Suppressor macrophage treated with lipopolysaccharide for 1 hour (primary cell): ENCODE results near the gene LRRC14B.
"Not testable (repeated sequence)": the region's sequence is repeated elsewhere in the genome, so short reads cannot be mapped to it uniquely, and the experiment has no call there.

Experiments
- DNase-seq, 3 donors: peaks; one replicate each; pipeline ENCODE4 v3.0.0-alpha.2; 2020 to 2022

LRRC14B gene

DNA sequence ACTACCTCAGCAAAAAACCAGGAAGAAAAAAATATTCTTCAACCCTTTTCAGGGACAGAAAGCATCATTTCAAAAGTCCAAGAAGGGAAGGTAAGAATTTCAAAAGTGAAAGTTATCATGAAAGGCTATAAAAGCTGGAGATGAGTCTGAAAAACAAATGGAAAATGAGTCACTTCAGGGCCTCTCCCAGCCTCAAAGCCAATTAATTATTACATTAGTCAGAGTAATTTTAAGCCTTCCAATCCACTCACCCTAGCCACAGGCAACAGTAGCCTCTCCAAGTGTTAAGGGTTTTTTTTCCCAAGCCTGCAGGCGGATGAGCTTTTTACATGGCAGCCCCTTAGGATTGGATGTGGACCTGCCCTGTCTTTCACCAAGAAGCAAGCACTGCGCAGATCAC, 24.0 kb downstream of the LRRC14B start:
- peak in 1 of 3 donors; percentile 7 for DNase-seq

DNA sequence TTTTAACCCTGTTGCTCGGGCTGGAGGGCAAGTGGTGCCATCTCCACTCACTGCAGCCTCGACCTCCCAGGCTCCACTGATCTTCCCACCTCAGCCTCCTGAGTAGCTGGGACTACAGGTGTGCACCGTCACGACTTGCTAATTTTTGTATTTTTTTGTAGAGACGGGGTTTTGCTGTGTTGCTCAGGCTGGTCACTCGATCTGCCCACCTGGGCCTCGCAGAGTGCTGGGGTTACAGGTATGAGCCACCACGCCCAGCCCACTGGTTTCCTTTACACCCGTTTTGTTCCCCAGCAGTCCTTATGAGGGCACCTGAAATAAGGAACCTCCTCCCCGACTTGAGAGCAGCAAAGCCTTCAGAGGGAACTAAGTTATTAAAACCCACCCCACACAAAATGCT, 24.8 kb downstream of the LRRC14B start:
- DNase-seq, result not testable (repeated sequence)

DNA sequence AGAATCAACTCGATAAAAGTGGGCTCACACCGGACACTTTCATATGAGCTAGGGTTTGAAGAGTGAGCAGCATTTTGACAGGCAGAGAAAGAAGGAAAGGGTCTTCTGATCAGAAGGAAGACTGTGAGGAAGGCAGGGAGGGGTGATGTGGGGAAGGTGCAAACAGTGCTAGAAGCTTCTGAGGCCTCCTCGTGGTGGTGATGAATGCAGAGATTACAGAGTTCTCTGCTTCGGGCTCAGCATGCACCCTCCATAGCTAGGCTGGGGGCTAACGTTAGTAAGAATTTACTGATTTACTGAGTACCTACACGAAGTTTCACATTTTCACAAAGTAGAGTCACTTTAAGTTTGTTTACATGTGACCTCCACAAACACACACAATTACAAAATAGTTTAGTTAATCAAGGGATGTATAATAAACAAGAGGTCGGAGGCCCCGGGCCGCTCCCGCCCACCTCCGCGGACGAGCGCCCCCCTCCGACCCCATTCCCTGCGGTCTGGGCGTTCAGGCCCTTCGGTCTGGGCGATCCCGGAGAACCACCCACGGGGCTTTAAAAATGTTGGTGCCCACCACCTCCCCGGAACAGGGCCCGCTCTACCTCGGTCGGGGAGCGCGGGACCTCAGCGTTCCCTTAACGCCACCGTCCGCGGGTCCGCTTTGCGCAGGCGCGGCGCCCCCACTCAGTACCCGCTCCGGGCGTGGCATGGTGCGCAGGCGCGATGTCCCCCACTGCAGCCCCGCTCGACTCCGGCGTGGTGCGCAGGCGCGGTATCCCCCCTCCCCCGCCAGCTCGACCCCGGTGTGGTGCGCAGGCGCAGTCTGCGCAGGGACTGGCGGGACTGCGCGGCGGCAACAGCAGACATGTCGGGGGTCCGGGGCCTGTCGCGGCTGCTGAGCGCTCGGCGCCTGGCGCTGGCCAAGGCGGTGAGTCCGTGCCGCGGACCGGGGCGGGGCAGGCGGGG, 26.5 kb downstream of the LRRC14B start, which contains the start of the genes CCDC127 and SDHA:
Gene CCDC127 (minus strand): TSS at position 660 of the 963 bp plus-strand sequence. CDS start 1,304 bp downstream, outside the sequence.
Gene SDHA (plus strand): TSS at position 827 of the 963 bp plus-strand sequence. CDS start 36 bp downstream, at position 863.
- peak; percentile 97 to 100 (median 99) for DNase-seq

DNA sequence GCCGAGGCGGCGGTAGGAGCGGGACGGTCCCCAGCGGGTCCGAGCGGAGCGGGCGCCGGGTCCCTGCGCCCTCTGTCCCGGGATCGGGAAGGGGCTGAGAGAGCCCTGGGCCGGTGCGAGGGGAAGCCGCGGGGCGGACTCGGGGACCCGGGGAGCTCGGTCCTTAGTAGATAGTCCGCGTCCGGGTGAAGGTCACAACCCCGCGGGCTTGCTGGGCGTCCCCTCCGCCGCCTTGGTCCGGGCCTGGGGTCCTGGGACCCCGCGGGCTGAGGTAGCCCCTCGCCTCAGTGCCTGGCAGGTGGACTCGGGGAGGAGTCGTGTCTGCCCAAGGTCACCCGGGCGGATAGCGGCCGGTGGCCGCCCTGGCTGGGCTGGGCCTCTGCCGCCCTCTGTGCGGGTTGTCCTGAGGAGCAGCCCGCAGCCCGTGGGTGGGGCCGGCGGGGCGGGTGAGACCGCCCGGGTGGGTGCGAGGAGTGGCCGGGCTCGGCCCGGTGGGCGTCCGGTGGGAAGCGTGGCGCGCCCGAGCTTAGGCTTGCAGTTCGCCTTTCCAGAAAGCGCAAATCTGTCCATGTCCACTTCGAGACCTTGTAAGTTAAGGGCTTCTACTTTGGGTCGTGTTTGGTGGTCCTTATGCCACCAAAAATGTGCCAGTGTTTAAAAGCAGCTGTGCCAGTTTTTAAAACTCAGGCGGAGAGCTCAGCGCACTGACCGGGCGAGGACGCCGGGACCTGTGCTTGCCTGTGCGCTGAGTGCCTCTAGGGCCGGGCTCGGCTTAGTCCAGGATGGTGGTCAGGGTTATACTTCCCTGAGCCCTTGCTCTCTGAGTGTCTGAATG, 27.4 kb downstream of the LRRC14B start:
- DNase-seq, result peak; percentile 53 to 69 (median 55)

DNA sequence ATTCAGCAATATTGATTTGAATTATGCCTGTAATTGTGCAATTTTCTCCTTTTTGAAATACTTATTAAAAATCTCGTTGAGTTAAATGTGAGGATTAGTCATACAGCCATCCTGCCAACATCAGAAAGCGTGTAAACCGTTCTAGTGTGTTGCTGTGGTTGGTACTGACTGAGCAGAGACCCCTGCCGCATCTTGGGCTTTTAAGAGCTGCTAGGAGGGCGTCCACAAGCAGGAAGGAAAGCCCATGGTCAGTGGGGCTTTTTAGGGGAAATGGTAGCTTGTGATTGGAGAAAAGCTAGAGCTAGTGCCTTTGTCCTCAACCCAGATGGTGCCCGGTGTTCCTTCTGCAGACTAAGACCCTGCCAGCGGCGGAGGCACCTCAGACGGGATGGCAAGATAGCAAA, 28.2 kb downstream of the LRRC14B start:
- peak; percentile 48 to 57 (median 51) for DNase-seq

DNA sequence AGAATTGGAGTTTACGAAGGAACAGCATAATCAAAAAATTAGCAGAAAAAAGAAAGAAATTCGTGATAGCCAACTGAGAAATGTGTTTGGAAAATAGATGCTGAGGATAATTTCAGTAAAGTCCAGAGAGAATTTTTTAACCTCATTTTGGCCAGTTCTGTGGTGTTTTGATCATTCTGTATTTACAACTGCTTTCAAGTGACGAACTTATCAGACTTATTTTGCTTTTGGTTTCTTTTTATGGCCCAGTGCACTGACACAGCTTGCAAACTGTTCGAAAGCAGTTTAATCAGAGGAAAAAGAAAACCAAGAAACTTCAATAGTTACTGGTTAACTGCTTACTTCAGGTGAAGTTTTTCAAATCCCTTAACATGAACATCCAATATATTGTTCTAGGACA, 28.7 kb downstream of the LRRC14B start:
- peak; percentile 14 to 45 (median 24) for DNase-seq

DNA sequence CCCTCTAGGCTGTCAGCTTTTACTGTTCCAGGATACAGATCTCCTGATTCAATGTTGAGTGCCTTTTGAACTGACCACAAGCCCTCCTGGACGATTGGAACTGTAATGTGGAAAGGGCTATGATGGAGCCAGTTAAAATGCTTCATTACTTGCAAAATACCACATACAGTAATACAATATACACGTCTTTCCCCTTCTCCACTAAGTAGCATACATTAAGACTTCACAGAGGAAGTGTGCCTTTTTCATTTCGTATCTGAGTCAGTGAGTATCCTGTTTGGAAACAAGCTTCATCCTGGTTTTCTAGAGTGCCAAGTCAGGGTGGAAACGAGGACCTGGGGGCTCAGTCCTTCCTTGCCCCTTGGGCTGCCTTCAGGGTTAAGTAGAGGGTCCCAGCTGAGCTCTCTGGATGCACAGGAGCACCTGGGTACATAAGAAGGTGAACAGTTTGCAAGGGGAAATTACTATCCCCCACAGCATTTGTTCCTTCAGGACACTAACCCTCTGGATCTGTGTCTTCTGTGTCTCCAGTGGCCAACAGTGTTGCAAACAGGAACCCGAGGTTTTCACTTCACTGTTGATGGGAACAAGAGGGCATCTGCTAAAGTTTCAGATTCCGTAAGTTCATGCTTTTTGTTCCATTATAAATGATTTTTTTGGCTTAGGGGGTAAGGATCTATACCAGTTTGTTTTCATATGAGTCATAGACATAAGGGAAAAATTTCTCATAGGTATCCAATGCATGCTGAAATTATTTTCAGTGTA, 31.8 kb downstream of the LRRC14B start:
- DNase-seq, result peak; percentile 22 to 56 (median 35)

DNA sequence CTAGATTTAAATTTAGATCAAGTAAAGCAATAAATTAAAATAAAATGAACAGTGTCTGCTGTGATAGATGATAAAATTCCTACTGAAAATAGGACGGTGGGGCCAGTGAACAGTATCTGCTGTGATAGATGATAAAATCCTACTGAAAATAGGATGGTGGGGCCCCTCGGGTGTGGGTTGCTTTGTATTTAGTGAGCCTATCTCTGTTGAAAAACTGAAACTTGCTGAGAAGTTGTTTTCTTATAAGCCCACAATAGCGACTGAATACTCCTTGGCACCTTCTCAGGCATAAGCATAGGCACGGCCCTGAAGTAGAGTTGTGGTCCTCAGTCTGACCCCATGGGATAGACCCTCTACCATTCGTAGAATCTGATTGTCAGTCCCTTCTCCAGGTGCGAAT, 32.5 kb downstream of the LRRC14B start:
- no peak for DNase-seq

DNA sequence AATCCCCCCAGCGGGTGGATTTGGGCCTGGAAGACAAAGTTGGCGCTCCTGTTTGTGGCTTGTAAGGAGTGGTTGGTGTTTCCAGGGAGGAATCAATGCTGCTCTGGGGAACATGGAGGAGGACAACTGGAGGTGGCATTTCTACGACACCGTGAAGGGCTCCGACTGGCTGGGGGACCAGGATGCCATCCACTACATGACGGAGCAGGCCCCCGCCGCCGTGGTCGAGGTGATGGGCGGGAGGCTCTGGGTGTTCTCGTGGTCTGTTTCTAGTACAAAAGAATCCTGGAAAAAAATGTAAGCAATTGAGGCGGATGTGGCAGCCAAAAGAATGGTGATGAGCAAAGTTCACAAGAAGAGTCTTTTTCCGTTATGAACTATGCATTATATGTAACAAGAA, 34.0 kb downstream of the LRRC14B start:
- no peak for DNase-seq

DNA sequence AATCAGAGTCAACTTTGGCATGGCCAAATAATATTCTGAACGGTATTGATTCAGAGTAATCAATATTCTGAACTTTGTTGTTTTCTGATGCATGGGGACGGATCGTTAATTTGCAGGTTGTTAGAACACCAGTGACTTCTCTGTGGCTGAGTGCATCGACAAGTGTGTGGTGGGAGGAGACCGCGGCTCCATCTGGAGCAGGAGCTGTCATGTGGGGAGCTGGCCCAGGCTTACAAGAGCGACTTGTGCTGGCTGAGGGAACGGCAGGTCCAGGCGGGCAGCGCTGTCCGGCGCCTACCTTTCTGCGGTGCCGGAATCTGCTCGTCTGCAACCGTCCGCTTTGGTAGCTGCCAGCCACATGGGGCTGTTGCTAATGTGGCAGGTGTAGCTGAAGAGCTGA, 36.1 kb downstream of the LRRC14B start:
- not testable (repeated sequence) for DNase-seq

DNA sequence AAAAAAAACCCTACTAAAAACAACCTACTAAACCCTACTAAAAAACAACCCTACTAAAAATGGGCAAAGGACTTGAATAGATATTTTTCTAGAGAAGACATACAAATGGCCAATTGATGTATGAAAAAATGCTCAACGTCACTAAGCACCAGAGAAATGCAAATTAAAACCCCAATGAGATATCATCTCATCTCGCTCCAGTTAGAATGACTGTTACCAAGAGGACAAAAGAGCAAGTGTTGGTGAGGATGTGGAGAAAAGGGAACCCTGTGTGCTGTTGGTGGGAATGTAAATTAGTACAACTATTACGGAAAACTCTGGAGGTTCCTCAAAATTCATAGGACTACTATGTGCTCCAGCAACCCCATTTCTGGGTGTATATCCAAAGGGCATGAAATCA, 37.6 kb downstream of the LRRC14B start:
- no peak for DNase-seq

DNA sequence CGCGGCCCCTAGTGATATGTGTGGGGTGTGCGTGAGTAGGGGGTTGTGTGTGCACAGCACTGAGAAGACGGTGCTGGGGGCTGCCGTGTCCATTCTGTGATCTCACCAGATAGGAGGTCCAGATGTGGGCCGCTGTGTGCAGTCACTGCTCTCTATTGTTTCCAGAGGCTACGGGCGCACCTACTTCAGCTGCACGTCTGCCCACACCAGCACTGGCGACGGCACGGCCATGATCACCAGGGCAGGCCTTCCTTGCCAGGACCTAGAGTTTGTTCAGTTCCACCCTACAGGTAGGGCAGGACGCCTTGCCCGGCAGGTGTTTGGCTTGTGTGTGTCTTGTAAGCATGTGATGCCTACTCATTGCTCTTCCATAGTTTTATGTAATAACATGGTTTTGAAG, 39.4 kb downstream of the LRRC14B start:
- no peak for DNase-seq

DNA sequence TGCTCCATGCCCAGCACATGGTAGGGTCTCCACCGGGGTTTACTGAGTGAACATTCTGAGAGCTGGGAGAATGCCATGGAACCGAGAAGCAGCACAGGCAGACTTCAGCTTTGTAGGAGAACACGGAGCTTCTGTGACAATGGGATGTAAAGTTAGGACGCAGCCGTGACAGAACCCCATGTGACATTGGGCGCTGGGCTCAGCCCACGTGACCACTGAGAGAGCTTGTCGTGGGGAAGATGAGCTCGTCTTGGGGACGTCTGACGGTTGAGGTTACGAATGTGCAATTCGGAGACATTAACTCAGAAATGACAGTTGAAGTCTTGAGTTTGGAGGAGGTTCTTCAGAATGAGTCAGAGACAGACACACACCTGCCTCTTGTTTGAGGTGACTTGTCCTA, 40.4 kb downstream of the LRRC14B start:
- DNase-seq, result no peak

DNA sequence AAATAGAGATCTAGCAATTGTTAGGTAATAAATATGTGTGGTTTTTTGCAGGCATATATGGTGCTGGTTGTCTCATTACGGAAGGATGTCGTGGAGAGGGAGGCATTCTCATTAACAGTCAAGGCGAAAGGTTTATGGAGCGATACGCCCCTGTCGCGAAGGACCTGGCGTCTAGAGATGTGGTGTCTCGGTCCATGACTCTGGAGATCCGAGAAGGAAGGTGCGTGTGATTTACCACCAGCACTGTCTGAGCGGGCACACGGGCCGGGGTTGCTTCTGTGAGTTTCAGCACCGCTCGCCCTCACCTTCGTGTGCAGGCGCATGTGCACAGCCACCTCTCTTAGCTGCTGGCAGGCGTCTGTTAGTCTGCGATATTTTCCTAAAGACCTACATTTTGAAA, 42.1 kb downstream of the LRRC14B start:
- not testable (repeated sequence) for DNase-seq

DNA sequence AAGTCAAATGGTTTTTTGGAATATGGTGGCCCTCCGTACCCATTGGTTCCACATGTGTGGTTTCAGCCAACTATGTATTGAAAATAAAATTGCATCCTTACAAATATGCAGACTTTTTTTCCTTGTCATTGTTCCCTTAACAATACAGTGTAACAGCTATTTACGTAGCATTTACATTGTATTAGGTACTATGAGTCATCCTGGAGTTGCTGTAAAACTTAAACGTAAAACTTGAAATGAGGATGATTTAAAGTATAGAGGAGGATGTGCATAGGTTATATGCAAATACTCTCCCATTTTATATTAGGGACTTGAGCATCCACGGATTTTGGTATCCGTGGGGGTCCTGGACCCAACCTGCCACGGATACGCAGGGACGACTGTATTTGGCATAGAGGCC, 43.2 kb downstream of the LRRC14B start:
- no peak for DNase-seq

DNA sequence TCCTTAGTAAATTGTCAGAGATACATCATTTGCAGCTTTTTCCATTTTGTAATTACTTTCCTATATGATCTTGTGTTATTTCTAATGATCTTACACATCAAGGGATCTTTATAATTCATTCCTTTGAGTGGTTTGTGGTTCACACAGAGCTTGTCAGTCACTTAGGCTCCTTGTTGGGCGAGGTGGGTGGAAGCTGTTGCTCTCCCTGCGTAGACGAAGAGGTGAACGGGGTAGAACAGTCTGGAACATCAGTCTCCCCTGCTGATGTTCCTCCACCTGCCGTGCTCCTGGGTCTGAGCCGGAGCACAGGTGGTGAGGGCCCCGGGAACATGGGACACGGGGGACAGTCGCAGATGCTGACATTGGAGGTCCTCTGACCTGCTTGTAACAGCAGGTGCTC, 44.2 kb downstream of the LRRC14B start:
- not testable (repeated sequence) for DNase-seq

DNA sequence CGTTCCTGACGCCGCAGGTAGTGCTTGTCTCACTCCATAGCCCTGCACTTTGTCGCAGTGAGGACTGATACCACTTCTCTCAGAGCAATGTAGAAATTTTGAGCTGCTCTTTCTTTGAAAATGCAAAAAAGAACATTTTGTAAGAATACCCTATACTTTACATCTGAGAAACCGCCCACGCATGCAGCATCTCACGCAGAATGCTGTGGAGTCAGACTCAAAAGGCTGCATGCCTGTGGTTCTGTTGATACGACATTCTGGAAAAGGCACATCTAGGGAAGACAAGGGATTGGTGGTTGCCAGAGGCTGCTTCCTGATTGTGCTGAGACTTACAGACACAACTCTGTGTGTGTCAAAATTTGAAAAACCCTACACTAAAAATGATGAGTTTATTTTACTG, 46.6 kb downstream of the LRRC14B start:
- DNase-seq, result not testable (repeated sequence)

DNA sequence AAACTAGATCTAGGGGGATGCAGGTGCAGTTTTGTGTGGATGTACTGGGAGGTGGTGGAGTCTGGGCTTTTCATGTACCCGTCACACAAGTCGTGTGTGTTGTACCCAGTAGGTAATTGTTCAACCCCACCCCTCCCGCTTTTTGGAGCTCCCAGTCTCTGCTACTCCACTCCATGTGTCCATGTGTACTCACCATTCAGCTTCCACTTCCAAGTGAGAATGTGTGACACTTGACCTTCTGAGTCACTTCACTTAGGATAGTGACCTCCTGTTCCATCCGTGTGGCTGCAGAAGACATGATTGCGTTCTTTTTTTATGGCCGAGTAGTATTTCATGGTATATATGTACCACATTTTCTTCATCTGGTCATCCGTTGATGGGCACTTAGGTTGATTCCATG, 49.3 kb downstream of the LRRC14B start:
- DNase-seq, result not testable (repeated sequence)

DNA sequence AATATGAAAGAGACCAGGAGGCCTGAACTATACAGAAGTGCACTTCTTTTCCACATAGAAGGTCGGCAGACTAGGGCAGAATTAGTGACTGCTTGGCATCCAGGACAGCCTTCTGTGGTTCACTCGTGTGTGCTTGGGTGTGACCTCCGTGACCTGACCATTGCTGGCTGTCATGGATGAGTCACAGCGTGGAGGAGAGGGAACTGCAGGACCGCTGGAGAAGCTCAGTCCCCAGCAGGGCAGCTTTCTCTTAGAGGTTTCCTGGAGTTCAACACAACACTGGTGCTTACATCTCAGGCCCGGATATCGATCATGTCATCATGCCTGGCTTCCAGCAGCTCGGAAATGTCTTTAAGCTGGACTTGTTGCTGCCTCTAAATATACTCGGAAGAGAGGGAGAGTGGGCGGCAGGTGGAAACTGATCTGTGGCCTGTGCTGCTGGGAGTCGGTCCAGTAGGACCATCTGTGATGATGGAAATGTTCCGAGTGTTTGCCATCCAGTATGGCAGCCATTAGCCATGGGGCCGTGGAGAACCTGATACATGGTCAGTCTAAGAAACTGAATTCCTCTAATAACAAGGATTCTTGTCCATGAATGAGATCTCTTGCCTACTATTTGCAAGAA, 49.9 kb downstream of the LRRC14B start:
- not testable (repeated sequence) for DNase-seq

DNA sequence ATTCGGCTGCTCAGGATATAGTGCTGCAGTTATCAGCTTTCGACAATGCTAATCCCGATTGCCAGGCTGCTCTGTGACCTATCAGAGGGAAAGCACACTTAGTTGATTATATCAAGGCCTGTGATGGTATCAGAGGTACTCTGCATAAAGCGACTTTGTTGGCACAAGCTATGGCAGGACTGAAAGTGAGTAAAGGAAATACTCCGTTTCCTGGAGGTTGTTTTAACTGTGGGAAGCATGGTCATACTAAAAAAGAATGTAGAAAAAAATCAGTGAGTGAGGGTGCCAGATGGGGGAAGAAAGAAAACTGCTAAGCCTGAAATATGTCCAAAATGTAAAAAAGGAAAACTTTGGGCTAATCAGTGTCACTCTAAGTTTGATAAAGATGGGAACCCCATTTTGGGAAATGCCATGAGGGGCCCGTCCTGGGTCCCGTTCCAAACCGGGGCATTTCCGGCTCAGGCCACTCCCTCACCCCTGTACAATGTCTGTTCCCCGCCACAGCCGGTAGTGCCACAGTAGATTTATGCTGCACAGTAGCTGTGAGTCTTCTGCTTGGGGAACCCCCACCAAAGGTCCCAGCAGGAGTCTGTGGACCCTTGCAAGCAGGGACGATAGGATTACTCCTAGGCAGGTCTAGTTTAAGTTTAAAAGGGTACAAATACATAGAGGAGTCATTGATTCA, 52.5 kb downstream of the LRRC14B start:
- not testable (repeated sequence) for DNase-seq

DNA sequence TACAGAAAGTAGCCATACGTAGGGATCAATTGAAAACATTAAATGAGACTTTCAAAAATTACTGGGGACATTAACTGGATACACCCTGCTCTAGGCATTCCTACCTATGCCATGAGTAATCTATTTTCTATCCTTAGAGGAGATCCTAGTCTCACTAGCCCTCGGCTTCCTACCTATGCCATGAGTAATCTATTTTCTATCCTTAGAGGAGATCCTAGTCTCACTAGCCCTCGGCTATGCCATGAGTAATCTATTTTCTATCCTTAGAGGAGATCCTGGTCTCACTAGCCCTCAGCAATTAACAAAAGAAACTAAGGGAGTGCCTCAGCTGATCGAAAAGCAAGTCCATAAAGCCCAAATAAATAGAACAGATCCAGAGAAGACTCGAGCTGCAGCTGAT, 54.4 kb downstream of the LRRC14B start:
- not testable (repeated sequence) for DNase-seq
